HG02610 (cell line): ENCODE measurements around the gene GLYATL1B.
"Not testable (repeated sequence)": the region's sequence is repeated elsewhere in the genome, so short reads cannot be mapped to it uniquely, and the experiment has no call there.

ENCODE experiments used
- ATAC-seq: cut with Tn5 transposase; IDR thresholded peaks from one replicate; pipeline ENCODE4 v1.9.1; 2021; ENCODE audit warnings: mild to moderate bottlenecking, moderate library complexity; ENCODE audit not compliant: unreplicated experiment

Gene GLYATL1B

GRCh38 chr11:59086007-59086406, at the start of gene GLYATL1B:
GLYATL1B (plus strand) TSS chr11:59086307; CDS start chr11:59086307, 0 bp downstream.
- ATAC-seq, result not testable (repeated sequence)

- ATAC-seq, result not testable (repeated sequence)
Observed at GRCh38 chr11:59036542-59036941, 49.6 kb upstream of the GLYATL1B start.

GRCh38 chr11:59037434-59037833, 48.7 kb upstream of the GLYATL1B start:
- not testable (repeated sequence) for ATAC-seq

- no peak for ATAC-seq
Observed at GRCh38 chr11:59040607-59041006, 45.5 kb upstream of the GLYATL1B start.

GRCh38 chr11:59051383-59051782, 34.7 kb upstream of the GLYATL1B start:
- peak; percentile 73 for ATAC-seq

- not testable (repeated sequence) for ATAC-seq
Observed at GRCh38 chr11:59052355-59052754, 33.8 kb upstream of the GLYATL1B start.

- ATAC-seq, result peak; percentile 44
Observed at GRCh38 chr11:59053387-59053786, 32.7 kb upstream of the GLYATL1B start.

- ATAC-seq, result peak; percentile 89
Observed at GRCh38 chr11:59058120-59059033, 27.7 kb upstream of the GLYATL1B start.

- not testable (repeated sequence) for ATAC-seq
Observed at GRCh38 chr11:59060096-59060495, 26.0 kb upstream of the GLYATL1B start.

- ATAC-seq, result no peak
Observed at GRCh38 chr11:59062602-59063529, 23.2 kb upstream of the GLYATL1B start.

GRCh38 chr11:59063996-59064727, 21.9 kb upstream of the GLYATL1B start:
- ATAC-seq, result peak; percentile 76

- ATAC-seq, result no peak
Observed at GRCh38 chr11:59069087-59069486, 17.0 kb upstream of the GLYATL1B start.

- peak; percentile 85 for ATAC-seq
Observed at GRCh38 chr11:59076876-59077571, 9.1 kb upstream of the GLYATL1B start.

GRCh38 chr11:59078435-59078834, 7.7 kb upstream of the GLYATL1B start:
- no peak for ATAC-seq

- no peak for ATAC-seq
Observed at GRCh38 chr11:59079086-59079485, 7.0 kb upstream of the GLYATL1B start.

- not testable (repeated sequence) for ATAC-seq
Observed at GRCh38 chr11:59080421-59080820, 5.7 kb upstream of the GLYATL1B start.

GRCh38 chr11:59081430-59082020, 4.6 kb upstream of the GLYATL1B start:
- not testable (repeated sequence) for ATAC-seq

- ATAC-seq, result no peak
Observed at GRCh38 chr11:59088162-59088561, 2.1 kb downstream of the GLYATL1B start.

GRCh38 chr11:59093576-59093975, 7.5 kb downstream of the GLYATL1B start:
- not testable (repeated sequence) for ATAC-seq

GRCh38 chr11:59095225-59095624, 9.1 kb downstream of the GLYATL1B start:
- ATAC-seq, result peak; percentile 84
